Islet precursor cell (in vitro differentiated cells): ENCODE measurements around the gene C3orf52.

Source experiments
- DNase-seq: peaks from one replicate; pipeline ENCODE4 v3.0.0-alpha.2; 2018

Gene C3orf52

DNA sequence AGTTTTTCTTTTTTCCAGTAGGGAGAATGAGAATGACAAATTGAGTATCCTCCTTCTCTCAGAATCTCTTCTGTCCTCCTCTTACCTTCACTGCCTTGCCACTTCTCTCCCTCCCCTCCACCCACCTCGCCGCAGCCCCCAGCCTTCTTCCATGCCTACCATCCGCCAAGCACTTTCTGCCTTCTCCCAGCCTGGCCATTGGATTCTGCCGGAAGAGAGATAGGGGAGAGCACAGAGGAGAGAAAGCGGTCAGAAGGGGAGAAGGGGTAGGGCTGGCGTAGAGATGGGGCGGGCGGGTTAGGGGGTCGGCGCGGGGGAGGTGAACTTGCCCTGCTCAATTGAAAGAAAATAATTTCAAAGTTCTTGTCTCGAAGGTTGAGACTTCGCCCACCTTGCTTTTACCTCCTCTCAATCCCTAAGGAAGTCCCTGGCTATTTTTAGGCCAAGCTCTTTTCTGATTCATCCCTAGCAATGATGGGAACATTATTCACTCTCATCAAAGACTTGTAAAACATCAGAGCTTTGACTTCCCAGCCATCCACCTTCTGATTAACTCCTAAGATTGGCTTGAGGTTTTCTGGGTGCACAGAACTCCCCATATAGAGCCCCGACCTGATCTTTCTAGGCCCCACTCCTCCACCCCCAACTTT, 811 bp downstream of the C3orf52 start:
- DNase-seq, result peak; percentile 62

- DNase-seq, result no peak
Observed at GRCh38 chr3:112087746-112088145, 1.6 kb downstream of the C3orf52 start.

DNA sequence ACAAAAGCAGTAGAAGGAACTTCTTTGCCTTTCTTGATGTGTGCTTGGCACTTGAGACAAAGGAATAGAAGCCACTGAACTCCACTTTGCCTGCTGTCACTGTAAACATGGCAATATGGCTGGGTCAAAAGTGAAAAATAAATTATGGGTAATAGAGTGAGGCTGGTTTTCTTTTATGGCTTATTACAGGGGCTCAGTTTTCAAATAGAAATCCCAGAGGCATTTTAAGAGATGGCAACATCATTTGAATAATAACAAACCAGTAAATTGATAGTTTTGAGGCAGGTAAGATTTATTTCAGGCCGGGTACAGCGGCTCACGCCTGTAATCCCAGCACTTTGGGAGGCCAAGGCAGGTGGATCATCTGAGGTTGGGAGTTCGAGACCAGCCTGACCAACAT, 2.8 kb downstream of the C3orf52 start:
- DNase-seq, result no peak

DNA sequence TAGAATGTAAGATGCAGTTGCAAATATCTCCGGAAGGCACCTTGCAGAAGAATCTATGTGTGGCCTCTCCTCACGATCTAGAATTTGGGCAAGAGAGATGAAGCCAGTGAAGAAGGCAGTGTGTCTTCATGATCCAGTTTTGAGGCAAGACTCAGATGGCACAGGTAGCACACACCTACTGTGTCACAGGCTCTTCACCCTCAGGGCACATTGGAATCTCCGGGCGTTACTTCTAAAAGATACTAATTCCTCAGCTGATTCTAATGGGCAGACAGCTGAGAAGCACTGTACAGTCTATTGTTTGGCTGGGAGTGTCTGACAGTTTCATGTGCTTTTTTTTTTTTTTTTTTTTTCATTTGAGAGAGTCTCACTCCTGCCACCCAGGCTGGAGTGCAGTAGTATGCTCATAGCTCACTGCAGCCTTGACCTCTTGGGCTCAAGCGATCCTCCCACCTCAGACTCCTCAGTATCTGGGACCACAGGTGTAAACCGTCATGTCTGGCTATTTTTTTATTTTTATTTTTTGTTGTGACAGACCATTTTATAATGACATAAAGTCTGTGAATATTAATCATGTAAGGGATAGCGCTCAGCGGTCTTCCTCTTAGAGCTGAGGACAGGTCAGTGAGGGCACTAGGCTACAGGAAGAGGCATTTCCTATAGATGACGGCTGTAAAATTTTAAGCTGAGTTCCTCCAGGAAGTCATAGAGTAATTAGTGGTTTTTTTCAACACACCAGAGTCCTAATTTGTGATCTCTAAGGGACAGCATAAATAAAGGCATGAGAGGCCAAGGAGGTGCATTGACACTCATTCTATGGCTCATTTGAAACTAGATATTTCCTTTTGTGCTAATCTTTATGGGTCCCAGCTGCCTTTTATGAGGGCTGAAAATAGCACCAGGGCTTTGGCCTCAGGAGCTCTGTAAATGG, 4.0 kb downstream of the C3orf52 start:
- no peak for DNase-seq

- peak; percentile 87 for DNase-seq
Observed at GRCh38 chr3:112090887-112091586, 4.8 kb downstream of the C3orf52 start.

DNA sequence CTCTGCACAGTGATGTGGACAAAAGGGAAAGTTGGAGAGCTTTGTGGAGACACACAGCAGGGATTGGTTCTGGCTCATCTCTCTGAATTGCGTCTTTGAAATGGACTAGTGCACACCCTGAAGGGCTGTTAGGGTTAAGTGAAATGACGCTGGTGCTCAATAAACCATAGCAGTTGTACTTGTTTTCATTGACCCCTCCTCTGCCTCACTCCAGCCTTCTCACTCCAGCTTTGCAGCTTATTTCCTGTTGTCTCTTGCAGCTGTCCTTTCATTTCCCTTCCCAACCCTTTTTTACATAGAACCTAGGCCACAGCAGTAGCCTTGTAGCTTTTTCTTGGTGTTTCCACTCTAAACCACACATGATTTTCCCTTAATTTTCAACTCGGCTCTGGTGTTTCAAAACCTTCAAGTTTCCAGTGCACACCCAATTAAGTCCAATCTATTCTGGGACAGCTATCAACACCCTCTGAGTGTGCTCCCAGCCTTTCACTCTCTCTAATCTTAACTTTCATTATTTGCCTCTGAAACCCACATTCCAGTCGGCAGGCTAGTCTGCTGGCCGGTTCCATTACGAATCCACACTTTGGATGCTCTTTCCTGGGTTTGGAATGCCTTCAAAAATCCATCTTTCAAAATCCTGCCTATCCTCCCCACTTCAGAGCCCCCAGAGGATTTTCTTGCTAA, 6.4 kb downstream of the C3orf52 start:
- peak; percentile 58 for DNase-seq

GRCh38 chr3:112093180-112093522, 7.0 kb downstream of the C3orf52 start:
- DNase-seq, result no peak

GRCh38 chr3:112095731-112096130, 9.5 kb downstream of the C3orf52 start:
- no peak for DNase-seq

GRCh38 chr3:112096176-112096575, 10.0 kb downstream of the C3orf52 start:
- peak; percentile 67 for DNase-seq

- DNase-seq, result peak; percentile 78
Observed at GRCh38 chr3:112097378-112097777, 11.2 kb downstream of the C3orf52 start.

DNA sequence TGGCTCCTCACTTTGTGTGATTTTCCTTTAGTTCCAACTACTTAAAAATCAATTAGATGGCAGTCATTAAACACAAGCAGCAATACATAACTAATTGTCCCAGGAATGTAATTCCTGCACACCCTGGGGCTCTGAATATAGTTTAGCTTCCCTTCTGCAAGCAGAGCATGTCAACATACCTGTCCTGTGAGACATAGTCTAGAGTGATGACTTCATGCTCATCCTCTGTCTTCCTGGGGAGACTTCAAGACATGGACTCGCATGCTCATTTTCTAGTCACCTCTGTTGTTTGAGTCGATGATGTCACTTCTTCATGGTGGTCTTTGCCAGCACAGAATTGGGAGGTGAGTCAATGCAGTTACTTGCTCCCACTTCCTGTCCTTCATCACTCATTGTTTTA, 15.7 kb downstream of the C3orf52 start:
- DNase-seq, result peak; percentile 88

- DNase-seq, result peak; percentile 5
Observed at GRCh38 chr3:112104774-112105173, 18.6 kb downstream of the C3orf52 start.

GRCh38 chr3:112109322-112109721, 23.1 kb downstream of the C3orf52 start:
- DNase-seq, result peak; percentile 32

GRCh38 chr3:112111785-112112402, 25.7 kb downstream of the C3orf52 start:
- DNase-seq, result peak; percentile 81

DNA sequence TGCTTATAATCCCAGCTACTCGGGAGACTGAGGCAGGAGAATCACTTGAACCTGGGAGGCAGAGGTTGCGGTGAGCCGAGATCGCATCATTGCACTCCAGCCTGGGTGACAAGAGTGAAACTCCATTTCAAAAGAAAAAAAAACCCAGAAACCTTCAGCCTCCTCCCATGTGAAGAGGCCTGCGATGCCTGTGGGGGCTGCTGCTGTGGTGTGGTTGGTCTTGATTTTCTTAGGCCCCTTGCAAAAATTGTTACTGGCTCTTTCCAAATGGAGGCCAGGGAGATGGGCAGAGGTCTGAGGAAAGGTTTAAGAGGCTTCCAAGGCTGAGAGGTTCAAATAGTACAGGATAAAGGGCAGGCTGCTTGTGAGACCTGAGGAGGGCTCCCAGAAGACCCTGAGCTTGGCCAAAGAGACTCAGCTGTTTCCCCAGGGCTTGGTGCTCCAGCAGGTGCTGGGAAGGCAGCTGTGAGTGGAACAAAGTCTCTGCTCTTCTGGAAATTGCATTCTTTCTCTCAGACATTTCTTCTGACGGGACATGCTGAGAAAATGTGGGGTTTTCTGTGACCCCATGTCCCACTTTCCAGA, 28.5 kb downstream of the C3orf52 start:
- peak; percentile 29 for DNase-seq

DNA sequence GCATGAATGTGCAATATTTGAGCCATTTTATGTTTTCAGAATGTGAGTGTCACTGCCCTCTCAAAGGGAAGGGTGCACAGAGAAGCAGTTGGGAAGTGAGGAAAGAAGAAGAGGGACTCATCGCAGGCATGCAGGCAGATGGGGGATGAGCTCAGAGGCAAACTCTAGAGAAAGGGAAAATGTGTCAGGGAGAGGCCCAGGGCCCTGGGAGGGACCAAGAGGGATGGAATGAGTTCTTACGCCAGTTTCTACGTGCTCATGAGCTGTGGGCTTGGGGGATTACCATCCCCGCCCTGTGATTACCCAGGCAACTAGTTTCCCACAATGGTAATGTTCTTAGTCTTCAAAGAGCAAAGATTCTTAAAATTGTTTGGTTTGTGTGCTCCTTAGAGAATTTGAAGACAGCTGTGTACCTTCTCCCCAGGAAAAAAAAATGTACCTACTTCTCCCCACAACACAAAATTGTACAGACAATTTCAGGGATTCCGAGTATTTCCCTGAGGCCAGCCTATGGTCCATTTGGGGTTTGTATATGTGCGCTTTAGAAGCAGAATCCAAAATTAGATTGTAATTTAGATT, 29.1 kb downstream of the C3orf52 start:
- no peak for DNase-seq

- DNase-seq, result peak; percentile 8
Observed at GRCh38 chr3:112115806-112116383, 29.7 kb downstream of the C3orf52 start.

GRCh38 chr3:112116748-112117186, 30.6 kb downstream of the C3orf52 start:
- DNase-seq, result peak; percentile 14

GRCh38 chr3:112117415-112117814, 31.2 kb downstream of the C3orf52 start:
- DNase-seq, result no peak

- peak; percentile 54 for DNase-seq
Observed at GRCh38 chr3:112117841-112118571, 31.8 kb downstream of the C3orf52 start.
